ENCODE results near the gene LOXHD1.
A peak's percentile ranks its signal among the peaks of the same experiment; 100 is the strongest.

LOXHD1 gene

DNA sequence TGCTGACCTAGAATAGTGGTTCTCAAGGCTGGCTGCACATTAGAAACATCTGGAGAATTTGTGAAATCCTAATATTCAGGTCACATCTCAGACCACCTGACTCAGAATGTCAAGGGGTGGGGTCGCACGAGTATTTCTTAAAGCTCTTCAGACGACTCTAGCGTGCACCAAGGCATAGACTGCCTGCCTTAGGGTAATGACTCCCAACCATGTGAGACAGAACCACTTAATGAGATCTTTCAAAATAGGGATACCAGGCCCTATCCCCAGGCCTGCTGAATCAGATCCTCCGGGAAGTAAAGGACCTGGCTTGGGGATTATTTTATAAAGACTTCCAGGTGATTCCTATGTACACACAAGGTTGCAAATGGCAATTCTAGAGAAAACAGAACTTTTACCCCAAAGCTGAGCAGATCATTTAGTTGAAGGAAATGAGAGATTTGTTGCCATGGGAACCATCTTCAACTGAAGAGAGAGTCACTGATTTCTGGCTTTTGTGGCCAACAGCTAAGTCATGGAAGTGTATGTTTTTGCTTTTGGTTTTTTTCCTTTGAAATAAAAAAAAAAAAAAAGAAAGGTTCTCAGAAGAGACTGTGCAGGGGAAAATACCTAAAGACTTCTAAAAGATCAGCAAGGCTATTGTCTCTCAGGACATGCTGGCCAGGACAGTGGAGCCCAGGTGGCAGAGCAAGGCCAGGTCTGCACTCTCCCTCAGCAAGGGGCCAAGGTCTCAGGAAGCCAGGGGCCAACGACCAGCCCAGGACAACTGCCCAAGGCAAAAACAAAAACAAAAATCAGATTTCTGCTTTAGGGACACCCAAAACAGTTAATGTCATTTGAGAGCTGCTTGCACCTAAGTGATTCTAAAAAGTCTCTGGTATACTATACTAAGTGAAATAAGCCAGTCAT is 15.3 kb upstream of the LOXHD1 start:
- DNase-seq = peak; percentile 26

DNA sequence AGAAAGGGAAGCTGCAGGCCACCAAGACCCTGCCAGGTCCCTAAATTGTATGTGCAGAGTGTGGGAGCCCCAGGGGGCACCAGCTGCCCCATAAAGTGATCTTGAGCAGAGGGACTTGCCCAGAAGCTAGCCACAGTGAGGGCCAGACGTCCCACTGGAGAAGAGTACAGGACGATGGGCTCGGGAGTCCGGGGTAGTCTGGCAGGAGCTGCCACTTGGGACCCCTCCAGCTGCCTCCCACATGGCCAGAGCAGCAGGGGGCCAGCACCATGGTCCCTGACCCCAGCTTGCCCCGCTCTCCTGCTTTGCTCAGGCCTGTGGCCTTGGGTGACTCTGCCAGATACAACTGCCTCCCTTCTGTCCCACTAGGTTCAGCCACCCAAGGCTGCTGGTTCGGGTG is 11.7 kb upstream of the LOXHD1 start:
- no peak for DNase-seq

DNA sequence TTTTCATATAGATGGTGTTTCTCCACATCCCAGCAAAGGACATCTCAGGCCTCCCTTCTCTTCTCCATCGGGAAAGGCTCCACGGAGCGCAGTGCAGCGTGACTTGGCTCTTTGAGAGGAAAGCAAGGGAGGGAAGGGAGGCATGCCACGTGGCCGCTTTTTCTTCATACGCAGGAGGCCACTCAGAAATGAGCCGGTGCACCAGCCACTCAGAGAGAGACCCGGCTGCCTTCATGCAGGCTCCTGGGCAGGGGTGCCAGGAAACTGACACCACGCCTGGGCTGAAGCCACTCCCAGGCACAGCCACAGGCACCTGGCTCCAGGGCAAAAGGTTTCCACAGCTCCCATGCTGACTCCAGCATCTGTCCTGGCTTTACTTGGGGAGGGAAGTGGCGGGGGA is 11.1 kb upstream of the LOXHD1 start:
- DNase-seq = no peak

DNA sequence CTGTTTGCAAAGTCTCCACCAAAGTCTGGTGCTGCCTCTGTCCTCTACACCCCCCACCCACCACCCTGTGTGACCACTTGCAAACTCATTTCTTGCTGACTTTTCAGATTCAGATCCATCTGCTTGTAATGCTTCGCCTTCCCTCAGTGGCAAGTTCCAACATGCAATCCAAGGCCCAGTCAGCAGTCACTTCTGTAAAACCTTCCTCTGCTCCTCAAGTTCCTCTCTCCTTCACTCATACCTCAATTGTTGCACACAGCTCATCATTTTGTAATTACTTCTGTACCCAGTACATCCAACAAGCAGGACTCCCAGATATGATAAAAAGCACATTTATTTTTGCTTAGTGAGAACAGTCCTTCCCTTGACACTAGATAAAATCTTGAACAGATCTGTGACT is 6.5 kb upstream of the LOXHD1 start:
- DNase-seq = no peak

DNA sequence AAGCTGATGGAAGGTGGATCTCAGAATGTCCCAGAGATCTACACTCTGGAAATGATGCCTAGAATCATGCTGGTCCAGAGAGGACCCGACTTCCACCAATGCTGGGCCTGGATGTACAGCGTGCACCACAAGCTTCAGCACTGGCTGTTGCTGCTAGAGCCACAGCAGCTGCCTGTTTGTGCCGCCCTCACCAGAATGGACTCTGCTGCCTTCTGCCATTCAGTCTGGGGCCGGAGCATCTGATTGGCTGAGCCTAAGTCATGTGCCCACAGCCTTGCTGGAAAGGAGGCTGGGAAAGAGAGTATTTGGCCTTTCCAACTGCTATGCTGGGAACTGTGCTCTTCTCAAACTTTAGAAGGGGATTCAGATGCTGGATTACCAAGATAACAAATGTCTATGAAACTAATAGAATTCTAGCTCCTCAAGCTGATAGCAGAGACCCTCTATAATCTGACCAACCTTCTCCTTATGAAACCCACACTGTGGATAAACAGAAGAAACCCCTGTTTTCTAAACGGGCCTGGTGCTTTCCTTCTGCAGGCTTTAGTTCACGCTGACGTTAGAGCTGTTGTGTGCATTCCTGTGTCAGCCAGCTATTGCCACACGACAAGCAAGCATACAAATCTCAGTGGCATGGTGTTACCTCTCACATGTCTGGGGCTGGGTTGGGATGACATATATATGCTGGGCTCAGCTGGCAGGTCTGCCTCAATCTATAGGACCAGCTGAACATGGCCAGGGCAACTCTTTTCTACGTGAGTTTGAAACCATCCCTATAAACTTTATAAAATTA is 4.1 kb upstream of the LOXHD1 start:
- DNase-seq = peak; percentile 51

DNA sequence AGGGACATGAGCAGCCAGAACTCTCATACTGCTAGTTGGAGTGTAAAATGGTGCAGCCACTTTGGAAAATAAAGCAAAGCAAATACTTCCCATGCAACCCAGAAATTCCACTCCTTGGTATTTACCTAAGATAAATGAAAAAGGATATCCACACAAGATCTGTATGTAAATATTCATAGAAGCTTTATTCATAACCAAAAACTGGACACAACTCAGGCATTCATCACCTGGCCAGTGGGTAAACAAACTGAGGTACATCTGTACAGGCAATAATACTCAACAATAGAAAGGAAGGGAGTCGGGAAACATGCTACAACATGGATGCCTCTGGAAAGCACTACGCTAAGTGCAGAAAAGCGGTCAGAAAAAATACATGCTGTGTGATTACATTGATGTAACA is 2.5 kb upstream of the LOXHD1 start:
- no peak for DNase-seq

DNA sequence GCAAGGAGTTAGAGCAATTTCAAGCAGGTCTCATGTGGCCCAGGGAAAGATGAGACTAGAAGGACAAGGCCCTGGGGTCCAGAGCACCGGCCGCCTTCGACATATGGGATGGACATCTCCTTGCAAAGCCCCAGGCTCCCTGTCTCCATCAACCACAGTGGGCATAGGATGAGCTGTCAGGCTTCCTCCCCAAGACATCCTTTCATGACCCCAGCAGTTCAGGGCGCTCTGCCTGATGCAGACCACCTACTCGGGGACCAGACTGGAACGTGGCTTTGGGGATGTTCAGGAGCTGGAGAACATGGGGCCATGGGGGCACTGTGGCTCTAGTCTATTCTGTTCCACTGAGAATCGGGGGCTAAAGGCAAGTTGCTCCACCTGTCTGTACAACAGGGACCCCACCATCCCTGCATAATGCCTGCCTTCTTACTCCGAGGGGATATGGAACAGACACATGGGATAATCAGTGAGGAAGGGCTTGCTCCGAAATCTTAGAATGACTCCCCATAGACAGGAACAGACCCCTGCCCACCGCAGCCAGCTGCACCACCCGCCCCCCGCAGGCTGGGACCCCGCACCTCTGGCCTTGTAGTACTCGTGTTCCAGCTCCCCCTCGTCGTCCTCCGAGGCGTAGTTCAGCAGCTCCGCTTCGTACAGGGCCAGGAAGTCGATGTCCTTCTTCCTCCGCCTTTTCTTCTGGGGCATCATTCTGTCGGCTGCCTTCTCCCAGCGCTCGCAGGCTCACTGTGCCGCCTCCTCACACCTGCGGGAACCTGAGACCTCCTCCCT is 500 bp downstream of the LOXHD1 start:
- no peak for DNase-seq

DNA sequence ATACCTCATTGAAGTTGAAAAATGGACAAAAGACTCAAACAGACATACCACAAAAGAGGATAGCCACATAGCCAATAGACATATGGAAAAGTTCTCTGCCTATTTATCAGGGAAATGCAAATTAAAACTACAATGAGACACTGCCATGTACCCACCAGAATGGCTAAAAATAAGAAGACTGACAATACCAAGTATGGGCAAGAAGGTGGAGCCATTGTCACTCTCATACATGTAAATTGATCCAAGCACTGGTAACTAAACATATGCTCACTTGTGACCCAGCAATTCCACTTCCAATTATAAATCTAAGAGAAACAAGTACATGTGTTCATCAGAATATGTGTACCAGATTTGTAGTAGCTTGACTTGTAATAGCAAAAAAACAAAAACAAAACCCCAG is 4.6 kb downstream of the LOXHD1 start:
- DNase-seq = no peak

DNA sequence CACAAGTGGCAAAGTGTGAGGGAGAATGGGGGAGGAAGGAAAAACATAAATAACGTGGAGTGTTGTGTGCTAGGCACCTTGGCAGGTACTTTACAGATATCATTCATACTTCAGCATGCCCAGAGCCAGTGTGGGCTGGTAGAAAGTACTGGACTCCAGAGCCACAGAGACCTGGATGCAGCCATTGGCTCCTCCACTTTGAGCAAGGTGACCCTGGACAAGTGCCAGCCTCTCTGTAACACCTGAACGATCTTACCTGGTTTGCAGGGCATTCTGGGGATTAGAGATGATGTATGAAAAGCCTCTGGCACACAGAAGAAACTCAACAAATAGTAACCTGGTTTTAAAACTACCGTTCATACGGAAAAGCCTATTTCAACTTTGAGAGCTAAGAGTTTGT is 6.3 kb downstream of the LOXHD1 start:
- DNase-seq = peak; percentile 33

DNA sequence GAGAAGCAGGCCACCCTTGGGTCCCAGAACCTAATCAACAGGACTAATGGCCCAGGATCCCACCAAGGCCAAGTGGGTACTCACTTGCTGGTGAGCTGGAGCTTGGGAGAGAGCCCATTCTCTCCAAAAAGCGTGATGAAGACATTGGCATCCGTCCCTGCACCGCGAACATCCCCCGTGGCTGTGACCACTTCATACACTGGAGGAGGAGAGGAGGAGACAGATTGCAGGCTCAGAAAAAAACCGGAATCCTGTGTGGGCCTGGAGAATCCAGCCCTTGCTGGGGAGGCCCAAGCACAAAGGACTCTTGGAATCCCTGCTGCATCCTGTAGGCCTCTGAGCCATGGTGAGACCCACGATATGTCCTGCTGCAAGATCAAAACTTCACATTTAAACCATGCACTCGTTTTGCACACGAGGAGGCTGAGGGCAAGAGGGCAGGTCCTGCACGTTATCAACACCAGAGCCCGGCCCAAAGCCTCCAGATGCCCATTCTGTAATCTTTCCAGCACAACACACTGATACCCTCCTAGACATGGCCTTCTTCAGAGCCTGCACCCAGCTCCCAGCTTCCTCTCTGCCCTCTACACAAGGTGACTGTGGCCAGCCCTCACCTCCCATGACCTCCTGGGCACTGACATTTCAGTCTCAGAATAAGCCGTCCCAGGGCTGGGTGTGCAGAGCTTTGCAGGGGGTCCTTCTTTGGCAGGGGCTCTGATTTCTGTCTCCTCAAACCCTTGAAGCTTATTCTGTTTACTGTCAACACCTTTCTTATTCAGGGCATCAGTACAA is 7.8 kb downstream of the LOXHD1 start:
- no peak for DNase-seq

DNA sequence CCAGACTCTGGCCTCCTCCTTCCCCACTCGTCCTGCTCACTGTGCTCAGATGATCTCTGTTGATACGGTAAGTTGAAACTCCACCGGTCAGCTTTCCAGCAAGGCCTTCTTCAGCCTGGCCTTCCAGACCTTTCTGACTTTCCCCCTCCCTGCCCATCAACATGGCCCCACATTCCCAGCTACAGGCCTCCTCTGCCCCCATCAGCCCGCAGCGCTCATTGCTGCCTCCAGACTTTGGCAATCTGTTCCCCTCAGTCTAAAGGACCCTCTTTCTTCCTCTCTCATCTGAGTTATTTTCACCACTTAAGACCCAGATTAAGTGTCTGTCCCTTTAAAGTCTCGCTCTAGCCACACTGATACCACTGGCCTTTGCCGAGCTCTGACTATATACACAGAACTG is 10.6 kb downstream of the LOXHD1 start:
- no peak for DNase-seq

DNA sequence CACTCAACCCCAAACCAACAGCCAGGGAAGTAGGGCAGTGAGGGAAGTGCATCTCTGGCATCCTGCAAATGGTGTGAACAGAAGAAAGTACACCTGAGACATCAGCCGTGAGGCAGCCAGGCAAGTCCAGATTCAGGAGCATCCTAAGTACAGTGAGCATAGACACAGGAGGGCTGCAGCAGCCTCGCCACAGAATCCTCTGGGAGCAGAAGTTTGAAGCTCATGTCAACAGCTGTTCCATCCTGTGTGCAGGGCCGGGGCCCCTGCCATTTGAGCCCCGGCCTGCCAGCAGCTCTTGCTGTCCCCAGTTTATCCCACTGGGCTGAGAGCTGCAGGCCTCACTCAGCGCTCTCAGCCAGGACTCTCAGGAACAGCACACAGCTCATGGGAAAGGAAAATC is 14.5 kb downstream of the LOXHD1 start:
- DNase-seq = no peak

DNA sequence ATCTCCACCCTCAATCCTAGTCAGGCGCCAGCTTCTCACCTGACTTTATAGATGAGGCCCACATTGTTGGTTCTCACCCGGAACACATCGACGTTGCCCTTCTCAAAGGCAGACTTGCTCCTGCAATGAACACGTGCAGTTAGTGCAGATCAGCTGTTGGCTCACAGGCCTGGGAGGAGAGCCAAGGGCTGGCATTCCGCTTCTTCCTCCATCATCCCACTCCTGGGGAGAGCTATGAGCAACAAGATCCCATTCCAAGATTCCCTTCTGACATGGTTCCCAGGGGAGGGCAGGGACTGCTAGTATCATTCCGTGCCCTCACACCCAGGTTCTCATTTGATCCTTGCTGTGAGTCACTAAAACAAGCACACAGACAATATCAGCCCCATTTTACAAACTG is 15.1 kb downstream of the LOXHD1 start:
- no peak for DNase-seq

DNA sequence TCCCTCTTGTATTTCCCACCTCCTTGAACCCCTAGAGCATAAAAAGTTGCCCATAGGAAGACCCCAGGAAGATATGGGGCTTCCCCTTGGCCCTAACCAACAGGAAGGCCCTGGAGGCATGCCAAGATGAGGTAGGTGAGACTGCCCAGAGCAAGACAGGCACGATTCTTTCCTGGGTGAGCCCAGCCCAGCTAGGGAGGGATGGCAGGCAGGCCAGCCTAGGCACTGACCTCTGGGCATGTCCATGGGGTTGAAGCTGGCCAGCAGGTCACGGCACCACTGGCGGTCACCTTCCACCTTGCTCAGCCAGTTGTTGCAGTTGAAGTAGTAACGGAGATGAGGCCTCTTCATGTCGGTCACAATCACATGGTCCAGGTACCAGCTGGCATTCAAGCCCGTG is 17.6 kb downstream of the LOXHD1 start:
- no peak for DNase-seq

DNA sequence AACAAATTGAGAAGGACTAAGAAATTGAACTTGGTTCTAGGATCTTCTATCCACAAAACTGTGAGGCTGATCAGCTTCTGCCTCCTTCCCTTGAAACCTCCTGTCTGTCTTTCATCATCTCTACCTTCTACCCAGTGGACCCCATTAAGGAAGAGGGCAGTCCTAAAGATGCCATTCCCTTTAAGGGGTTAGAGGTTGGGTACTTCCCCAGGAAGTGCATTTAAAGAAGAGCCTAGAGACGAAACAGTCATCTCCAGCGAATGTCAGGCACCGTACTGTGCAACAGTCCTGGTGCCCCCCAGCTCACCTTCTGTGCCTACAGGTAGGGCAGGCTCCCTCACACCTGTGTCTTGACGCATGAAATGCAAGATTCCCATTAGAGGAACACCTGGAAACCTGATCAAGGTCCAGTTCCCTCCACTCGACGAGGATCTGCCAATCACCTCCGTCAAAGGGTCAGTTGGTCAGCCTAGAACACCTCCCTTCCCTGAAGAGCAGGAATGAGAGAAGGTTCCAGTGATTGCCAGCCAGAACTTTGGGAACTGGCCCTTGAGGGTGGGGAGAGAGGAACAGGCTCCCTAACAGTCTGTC is 20.9 kb downstream of the LOXHD1 start:
- no peak for DNase-seq

DNA sequence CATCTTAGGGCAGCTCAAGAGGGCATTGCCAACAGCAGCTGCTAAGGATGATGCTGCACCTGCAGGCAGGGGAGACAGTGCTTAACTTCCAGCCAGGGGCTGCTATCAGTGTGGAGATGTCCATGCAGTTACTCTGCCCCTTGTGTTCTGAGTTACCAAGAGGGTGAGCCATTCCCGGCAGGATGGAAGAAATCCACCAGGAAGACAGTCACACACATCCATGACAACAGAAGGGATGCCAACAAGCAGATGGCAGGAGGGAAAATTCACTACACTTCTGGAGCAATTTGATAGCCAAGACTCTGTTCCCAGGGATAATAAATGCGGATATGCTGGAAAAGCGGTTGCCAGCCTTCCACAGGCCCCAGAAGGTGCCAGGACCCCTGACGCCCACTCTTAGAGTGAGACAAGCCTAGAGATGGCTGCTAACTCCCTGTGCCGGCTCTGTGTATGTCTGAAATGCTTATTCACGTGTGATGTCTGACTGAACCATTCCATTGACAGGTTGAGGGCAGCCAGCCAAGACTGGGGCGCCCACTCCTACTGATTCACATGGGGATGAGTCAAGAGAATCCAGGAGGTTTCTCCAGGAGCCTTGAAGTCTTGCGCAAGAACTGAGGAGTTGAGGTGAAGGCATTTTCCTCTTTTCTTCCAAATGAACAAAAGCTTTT is 24.5 kb downstream of the LOXHD1 start:
- no peak for DNase-seq

DNA sequence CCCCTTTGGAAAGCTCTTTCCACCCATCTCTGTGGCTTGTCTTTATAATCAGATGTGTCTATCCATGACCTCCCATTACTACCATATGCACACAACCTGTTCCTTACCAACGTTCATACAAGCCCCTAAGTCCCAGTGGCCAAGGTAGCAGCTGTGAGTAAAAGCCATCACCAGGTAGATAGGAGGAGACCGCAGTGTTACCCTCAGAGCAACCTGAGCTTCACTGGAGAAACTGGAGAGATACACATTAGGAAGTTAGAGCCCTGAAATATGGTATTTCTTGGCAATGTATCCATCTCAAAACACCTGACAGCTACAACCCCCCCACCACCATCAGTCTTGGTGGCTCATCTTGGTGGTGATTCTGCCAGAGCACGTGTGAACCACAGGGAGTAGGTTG is 26.0 kb downstream of the LOXHD1 start:
- no peak for DNase-seq

DNA sequence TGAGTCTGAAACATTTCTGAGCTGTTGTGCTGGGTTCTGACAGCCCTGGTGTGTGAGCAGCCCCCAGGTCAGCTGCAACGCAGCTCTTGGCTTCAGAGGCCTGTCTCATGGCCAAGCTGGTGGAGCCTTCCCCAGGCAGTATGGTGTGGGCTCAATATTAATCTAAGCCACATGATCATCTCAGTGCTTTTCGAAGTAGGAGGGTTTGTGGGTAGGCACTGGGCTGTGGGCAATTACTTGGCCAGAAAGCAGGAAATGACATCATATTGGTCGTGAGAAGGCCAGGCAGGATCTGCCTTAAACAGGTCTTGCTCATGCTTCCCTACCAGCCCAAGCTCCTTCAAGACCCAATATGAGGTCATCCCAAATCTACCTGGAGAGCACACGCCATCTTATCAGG is 26.9 kb downstream of the LOXHD1 start:
- peak; percentile 22 for DNase-seq

DNA sequence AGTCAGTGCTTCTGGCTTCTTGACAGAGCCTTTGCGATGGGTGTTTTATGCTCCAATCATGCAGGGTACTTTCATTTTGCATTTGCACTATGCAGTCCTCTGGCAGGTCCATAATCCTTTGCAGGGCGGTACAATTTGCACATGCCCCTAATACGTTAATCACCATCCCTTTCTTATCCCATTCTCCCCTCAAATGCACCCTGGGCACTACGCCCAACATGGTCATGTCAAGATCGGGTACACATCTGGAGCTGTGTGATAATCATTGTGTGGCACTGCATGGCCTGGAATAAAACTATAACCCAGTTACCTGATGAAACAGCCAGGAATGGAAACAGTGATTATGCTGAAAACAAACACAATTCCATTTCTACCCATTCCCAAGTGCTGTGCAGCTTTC is 27.7 kb downstream of the LOXHD1 start:
- no peak for DNase-seq

DNA sequence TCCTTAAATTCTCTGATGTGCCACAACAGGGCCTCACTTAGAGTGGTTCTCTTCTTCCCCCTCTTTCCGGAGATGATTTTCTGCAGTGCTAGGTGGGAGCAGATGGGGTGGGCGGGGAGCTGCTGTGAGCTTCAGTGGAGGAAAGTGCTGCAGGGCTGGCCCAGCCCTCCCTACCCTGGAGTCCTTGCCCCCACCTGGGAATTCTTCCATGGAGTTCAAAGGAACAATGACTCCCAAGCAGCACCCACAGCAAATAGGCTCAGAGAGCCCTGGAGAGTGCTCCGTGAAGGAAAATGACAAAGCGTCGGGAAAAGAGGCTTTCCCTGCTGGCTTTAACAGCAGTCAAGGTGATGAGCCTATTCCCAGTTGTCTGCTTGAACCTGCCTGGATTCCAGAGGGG is 28.8 kb downstream of the LOXHD1 start:
- DNase-seq = no peak

DNA sequence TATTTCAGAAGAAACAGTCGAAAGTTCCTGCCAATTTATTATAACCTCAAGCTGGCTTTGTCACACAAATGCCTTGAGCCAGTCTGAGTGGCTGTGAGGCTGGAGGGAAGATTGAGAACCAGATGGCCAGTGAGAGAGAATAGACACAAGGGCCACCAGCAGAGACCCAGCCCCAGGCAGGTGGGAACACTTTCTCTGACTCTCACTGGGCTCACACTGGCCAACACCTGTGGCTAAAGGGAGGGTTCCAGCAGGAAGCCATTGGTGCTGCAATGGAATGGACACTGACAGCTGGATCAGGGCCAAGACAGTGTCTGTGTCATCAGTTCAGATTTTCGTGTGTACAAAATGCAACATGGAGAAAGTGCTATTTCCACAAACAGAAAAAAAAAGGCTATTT is 29.9 kb downstream of the LOXHD1 start:
- no peak for DNase-seq

DNA sequence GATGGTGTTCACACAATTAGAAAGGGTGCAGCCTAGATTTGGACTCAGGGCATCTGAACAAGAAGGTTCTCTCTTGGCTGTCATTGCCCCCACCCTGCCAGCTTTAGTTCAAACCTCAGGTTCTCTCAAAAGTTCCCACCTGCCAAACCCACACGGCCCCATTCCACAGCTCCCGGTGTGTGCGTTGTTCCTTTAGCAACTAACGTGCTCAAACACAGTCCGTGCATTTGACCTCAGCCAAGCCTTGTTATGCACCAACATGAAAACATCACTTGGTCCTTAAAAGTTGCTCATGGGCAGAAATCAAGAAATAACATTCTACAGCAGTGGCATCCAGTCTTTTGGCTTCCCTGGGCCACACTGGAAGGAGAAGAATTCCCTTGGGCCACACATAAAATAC is 32.0 kb downstream of the LOXHD1 start:
- no peak for DNase-seq
